Stimulated activated effector memory CD8-positive, alpha-beta T cell treated with anti-CD3 and anti-CD28 coated beads, Interleukin-12 subunit alpha, Interleukin-12 subunit beta, amount 100 ng/mL, for 72 hours (primary cell): ENCODE results near the gene LINGO1.

Experiments
- ATAC-seq: fragments of 150-1000 bp; cut with Tn5 transposase; 2 replicates; pipeline ENCODE4 v1.10.0; 2021
- DNase-seq, 2 donors: peaks; one replicate each; pipeline ENCODE4 v3.0.0; 2021 to 2022; ENCODE audit warnings: low spot score in 2 of 2
- H3K27ac Mint-ChIP-seq: one replicate; pipeline ENCODE4 v1.8.0; 2022; ENCODE audit warnings: mild to moderate bottlenecking, mixed read lengths
- H3K36me3 Mint-ChIP-seq: one replicate; pipeline ENCODE4 v1.8.0; 2022; ENCODE audit warnings: mild to moderate bottlenecking, mixed read lengths
- H3K4me1 Mint-ChIP-seq: one replicate; pipeline ENCODE4 v1.8.0; 2022; ENCODE audit warnings: mixed read lengths
- H3K4me3 Mint-ChIP-seq: one replicate; pipeline ENCODE4 v1.8.0; 2022; ENCODE audit warnings: mild to moderate bottlenecking, mixed read lengths
- H3K9me3 Mint-ChIP-seq: one replicate; pipeline ENCODE4 v1.8.0; 2022; ENCODE audit warnings: mixed read lengths

The LINGO1 gene

DNA sequence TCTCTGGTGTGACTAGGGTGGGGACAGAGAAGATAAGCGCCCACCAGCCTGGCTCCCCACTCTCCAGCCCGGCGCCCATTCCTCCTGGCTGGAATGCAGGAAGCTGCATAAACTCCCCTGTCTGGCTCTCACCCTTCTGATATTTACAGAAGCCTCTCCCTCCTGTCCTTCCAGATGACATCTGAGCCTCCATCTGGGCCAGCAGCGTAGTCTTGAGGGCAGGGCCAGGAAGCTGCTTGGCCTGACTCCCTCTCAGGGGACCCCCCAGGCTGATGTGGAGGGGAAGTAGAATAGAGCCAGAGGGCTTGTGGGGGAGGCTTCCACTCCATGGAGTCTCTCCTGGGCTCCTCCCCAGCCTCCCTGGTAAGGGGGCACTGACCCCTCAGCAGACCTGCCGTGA is 49.9 kb downstream of the LINGO1 start:
- H3K4me1 Mint-ChIP-seq = no peaks in the 10 kb centered on the region
- ATAC-seq (no peak), DNase-seq (no peak)
- H3K27ac Mint-ChIP-seq = no peak overlapping the region
- no peaks in the 10 kb centered on the region for H3K9me3 Mint-ChIP-seq
- no peak overlapping the region for H3K4me3 Mint-ChIP-seq
- H3K36me3 Mint-ChIP-seq = no peaks in the 10 kb centered on the region

DNA sequence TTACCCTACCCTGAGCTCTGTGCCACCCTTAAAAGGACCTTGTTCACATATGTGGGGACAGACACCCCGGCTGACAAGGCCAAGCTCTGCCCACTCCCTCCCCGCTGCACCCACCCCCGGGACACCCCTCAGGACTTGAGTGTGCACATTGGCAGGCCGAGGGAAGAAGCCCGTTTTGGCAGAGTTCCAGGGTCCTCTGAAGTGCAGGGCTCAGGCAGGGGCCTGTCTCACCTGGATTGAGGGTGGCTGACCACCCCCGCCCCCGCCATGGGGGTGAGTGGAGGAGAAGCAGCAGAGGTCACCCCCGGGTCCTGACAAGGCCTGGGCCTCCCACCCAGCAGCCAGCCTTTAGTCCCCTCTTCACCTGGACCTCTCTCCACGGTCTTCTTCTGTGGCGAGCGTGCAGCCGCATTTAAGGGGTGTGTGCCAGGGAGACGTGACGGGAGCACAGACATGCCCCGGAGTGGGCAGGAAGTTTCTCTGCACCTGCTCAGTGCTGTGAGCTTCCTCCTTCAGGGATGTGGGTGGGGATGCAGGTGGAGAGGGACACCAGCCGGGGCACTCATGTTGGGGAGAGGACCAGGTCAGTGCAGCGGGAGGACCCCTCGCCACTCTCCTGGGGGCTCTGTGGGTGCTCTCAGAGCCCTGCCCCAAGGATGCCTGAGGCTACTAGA is 50.7 kb downstream of the LINGO1 start:
- no peak overlapping the region for H3K27ac Mint-ChIP-seq
- H3K36me3 Mint-ChIP-seq = no peaks in the 10 kb centered on the region
- no peak overlapping the region for H3K4me3 Mint-ChIP-seq
- H3K9me3 Mint-ChIP-seq = no peaks in the 10 kb centered on the region
- no peaks in the 10 kb centered on the region for H3K4me1 Mint-ChIP-seq
- DNase-seq = no peak
- ATAC-seq = no peak

DNA sequence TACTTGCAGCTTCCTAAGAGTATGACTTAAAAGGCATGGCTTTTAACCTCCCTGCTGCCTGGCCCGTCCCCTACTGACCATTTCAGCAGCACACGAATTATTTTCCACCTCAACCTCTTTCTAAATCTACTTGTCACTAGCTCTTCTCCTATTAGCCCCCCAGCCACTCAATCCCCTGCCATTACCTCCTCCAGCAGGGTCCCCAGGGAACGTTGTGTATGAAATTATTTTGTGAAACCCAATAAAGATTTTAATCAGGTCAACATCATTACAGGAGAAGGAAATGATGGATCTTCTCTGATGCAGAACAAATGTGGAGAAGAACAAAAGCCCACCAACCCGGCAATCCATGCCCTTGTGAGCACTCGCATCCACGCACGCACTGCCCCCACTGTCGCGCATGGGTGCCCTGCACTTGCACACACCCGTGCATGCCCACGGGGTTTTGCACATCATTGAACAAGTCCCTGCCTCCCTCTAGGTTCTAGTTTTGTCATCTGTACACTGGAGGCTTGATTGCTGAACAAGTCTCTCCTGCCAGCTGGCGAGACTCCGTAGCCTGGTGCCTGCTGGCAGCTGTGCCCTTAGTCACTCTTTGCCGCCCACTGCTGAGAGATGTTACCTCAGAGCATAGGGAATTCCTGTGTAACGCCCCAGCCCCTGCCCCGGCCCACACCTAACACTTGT is 51.6 kb downstream of the LINGO1 start:
- DNase-seq = no peak
- Mint-ChIP-seq H3K4me3 (no peak overlapping the region), H3K4me1 (no peaks in the 10 kb centered on the region), H3K27ac (no peak overlapping the region), H3K36me3 (no peaks in the 10 kb centered on the region), H3K9me3 (no peaks in the 10 kb centered on the region)
- ATAC-seq = no peak

DNA sequence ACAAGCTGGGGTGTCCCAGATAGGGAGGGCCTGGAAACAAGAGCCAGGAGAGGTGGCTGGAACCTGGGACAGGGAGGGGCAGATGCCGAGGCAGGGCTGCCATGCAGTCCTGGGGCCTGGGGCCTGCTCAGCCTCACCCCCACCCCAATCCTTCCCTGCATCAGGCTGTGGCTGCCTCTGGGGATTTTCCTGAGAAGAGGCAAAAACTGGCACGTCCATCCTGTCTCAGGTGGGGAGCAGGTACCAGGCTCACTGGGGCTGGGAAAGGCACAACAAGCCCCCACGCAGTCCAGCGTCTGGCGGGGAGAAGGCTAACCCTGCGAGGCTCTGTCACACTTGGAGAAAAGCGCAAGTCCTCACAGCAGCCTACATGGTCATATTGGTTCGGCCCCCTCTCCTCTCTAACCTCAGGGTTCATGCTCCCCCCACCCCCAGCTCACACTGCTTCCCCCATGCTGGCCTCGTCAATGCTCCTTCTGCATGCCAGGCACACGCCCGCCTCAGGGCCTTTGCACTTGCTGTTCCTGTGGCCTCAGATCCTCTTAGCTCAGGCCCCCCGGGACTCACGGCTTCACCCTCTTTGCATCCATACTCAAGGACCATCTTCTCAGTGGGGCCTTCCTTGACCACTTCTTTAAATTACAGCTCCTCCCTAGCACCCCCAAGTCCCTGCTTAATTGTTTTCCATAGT is 53.1 kb downstream of the LINGO1 start:
- Mint-ChIP-seq H3K4me1 (no peaks in the 10 kb centered on the region), H3K27ac (no peak overlapping the region), H3K4me3 (no peak overlapping the region), H3K36me3 (no peaks in the 10 kb centered on the region), H3K9me3 (no peaks in the 10 kb centered on the region)
- ATAC-seq (no peak), DNase-seq (no peak)

DNA sequence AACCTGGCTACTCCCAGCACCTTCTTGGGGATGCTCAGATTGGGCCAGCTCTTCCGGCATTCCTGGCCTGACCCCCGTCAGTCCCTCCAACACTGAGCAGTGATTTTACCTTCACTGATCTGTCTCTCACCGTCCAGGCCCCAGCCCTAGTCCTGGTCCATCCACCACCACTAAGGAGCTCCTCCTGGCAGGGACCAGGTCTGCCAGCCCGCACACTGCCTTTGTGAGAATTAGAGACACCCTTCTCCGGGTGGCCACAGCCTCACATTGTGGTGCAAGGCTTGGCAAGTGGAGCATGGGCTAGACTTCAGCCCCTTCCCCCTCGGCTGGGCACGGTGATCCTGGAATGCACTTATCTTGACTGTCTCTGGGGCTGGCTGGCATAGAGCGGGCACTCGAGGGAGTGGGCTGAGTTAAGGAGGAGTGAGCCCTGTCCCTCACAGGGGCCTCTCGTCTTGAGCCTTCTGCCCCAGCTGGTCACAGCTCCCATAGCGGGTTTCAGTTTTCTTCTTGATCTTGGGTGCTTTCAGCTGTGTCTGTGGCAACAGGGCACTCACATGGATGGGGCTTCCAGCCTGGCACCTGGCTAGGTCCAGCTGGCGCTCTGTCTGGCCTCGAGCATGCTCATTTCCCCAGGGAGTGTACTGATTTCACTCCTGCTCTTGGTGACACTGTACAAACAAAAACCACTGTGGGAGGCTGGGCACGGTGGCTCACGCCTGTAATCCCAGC is 53.9 kb downstream of the LINGO1 start:
- H3K4me3 Mint-ChIP-seq = no peak overlapping the region
- DNase-seq (no peak), ATAC-seq (peak; percentile 8)
- H3K27ac Mint-ChIP-seq = no peak overlapping the region
- no peaks in the 10 kb centered on the region for H3K4me1 Mint-ChIP-seq
- H3K36me3 Mint-ChIP-seq = no peaks in the 10 kb centered on the region
- no peaks in the 10 kb centered on the region for H3K9me3 Mint-ChIP-seq

DNA sequence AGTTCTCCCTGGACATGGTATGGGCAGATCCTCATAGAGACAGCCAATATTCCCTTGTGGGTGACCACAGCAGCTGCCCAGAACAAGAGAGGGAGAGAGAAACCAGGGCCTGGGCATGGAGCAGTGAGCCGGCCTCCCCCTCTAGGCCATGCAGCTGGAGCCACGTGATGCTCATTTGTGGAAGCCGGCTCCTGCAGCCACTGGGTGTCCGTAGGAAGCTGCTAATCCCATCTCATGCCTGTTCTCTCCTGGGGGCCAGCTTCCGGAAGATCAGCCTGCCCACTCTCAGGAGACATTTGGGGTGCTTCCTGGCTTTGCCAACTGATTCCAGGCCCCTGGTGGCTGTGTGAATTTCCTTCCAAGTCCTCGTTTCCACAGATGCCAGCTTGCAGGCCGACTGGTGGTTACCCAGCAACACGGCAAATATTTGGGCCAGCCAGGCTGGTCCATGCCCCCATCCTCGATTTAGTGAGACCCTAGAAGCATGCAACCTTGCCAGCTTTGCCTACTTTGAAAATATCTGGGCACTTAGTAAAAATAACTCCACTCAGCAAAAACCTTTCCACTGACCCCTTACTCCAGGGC is 55.3 kb downstream of the LINGO1 start:
- no peaks in the 10 kb centered on the region for H3K9me3 Mint-ChIP-seq
- H3K4me1 Mint-ChIP-seq = no peaks in the 10 kb centered on the region
- no peak overlapping the region for H3K27ac Mint-ChIP-seq
- no peak overlapping the region for H3K4me3 Mint-ChIP-seq
- H3K36me3 Mint-ChIP-seq = no peaks in the 10 kb centered on the region
- ATAC-seq (no peak), DNase-seq (no peak)

DNA sequence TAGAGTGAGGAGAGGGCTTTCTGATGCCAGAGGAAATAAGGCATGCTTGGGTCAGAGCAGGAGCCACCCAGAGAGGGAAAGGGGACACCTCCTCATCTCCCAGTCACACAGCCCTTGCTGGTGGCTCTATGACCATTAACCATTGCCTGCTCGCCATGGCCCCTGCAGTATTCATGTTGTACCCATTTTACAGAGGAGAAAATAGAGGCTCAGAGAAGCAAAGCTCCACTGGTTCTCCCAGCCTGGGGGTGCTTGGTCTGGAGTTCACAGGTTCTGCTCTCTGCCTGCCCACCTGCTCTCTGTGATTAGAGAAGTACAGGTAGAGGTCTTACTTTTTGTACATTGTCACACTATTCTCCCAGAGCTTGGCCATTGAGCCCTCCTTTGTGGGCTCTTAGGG is 56.2 kb downstream of the LINGO1 start:
- H3K27ac Mint-ChIP-seq = no peak overlapping the region
- no peaks in the 10 kb centered on the region for H3K9me3 Mint-ChIP-seq
- H3K4me3 Mint-ChIP-seq = no peak overlapping the region
- no peaks in the 10 kb centered on the region for H3K36me3 Mint-ChIP-seq
- no peaks in the 10 kb centered on the region for H3K4me1 Mint-ChIP-seq
- no peak for DNase-seq
- no peak for ATAC-seq

DNA sequence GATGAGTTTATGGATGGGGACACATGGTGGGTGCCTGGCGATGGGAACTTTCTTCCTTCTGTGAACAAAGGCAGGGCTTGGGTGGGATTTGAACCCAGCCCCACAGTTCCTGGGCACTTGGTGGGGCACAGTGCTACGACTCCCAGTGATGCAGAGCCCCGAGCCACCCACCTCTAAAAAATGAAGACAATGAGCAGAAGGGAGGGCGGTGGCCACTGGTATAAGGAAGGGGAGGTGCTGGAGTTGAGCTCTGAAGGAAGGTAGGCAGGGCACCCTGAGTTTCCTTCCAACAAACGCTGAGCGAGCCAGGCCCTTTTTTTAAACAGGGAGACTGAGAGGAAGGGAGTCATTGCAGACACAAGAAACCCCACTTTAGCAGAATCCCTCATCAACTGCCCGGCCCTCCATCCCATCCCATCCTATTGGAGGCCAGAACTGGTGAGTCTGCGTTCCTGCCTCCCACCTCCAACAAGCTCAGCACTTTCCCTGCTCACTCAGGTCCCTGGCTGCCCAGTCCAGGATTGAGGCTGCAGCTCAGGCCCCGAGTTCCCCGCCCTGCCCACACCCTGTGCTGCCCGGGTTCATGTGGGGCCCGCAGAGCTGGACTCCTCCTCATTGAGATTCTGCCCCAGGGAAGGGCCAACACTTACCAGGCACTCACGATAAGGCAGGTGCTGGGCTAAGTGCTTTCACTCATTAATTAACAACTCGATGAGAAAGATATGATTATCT is 57.3 kb downstream of the LINGO1 start:
- no peak overlapping the region for H3K4me3 Mint-ChIP-seq
- no peak overlapping the region for H3K27ac Mint-ChIP-seq
- DNase-seq = no peak
- ATAC-seq = no peak
- H3K9me3 Mint-ChIP-seq = no peaks in the 10 kb centered on the region
- H3K4me1 Mint-ChIP-seq = no peaks in the 10 kb centered on the region
- no peaks in the 10 kb centered on the region for H3K36me3 Mint-ChIP-seq

DNA sequence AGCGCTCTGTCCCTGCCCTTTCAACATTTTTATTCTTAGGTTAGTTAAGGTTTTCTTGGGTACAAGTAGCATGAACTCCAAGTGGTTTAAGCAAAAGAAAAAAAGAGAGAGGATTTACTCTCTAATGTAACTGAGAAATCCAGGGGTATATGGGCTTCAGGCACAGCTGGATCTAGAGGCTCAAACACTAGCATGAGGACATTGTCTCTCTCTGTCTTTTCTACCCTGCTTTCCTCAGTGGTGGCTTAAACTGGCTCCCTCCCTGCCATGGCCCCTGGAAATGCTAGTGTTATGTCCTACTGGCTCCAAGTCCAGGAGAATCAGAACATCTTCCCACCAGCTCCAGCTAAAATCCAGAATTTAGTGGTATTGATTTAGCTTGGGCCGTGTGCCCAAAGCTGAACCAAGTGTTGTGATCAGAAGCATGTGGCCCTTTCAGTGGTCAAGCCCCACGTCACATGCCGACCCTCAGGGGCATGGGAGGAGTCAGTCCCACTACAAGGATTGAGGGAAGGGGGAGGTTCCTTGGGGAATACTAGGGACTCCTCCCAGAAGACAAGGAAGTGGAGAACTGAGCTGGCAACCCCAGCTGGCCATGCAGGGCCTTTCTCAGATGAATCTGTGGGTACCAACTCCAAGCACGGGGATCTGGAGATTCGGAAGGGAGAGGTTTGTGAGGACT is 58.0 kb downstream of the LINGO1 start:
- ATAC-seq = no peak
- Mint-ChIP-seq H3K4me1 (no peaks in the 10 kb centered on the region), H3K36me3 (no peaks in the 10 kb centered on the region), H3K9me3 (no peaks in the 10 kb centered on the region), H3K27ac (no peak overlapping the region), H3K4me3 (no peak overlapping the region)
- no peak for DNase-seq

DNA sequence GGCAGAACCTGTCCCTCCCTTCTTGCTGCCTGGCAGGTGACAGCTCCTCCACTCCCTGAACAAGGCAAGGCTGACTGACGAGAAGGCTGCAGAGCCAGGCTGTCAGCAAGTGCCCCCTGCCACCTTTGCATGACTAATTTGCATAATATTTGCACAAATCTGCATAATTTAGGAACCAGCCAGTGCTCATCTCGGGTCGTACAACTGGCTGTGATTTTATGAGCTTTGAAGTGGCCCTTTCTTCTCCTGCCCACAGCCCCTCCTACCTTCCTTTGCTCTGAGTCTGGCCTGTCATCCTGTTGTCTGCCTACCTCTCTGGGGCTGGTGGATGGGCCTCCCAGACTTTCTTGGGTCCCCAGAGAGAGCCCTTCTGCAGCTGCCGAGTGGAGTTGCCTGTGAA is 58.9 kb downstream of the LINGO1 start:
- H3K4me3 Mint-ChIP-seq = no peak overlapping the region
- no peaks in the 10 kb centered on the region for H3K36me3 Mint-ChIP-seq
- no peaks in the 10 kb centered on the region for H3K4me1 Mint-ChIP-seq
- no peak overlapping the region for H3K27ac Mint-ChIP-seq
- no peaks in the 10 kb centered on the region for H3K9me3 Mint-ChIP-seq
- DNase-seq (no peak), ATAC-seq (no peak)

DNA sequence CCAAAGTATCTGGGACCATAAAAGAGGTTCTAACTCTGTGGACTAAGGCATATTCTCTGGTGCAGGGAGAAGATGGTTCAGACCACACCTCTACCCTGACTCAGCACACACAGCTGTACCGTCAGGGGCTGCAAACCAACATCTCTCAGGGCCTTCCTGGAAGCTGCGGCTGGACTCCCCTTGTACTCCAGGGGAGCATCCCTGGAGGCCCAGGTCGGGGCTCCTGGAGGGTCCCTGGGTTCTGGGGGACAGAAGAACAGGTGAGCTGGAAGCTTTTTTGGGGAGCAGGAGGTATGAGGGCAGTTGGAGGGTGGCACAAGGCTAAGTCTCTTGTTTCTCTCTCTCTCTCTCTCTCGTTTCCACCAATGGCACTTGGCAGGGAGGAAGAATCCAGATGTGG is 60.5 kb downstream of the LINGO1 start:
- Mint-ChIP-seq H3K27ac (no peak overlapping the region), H3K4me3 (no peak overlapping the region), H3K36me3 (no peaks in the 10 kb centered on the region), H3K4me1 (no peaks in the 10 kb centered on the region), H3K9me3 (no peaks in the 10 kb centered on the region)
- DNase-seq = no peak
- no peak for ATAC-seq

DNA sequence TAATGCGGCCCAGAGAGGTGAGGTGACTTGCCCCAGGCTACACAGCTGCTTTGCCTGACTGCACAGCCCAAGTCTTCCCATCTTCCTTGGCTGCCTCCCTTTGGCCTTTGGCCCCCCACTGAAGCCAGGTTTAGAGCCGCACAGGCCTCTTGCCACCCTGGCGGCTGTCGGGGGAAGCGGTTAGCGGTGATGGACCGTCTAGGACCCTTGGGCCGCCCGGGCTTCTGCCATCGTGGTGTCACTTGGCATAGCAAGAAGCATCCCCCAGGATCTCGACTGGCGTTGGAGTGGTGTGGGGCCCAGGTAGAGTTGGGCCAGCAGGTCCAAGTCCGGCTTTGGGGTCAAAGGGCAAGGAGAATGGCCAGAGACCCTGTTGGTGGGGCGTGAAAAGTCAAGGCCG is 61.0 kb downstream of the LINGO1 start:
- no peak overlapping the region for H3K4me3 Mint-ChIP-seq
- no peak for ATAC-seq
- no peaks in the 10 kb centered on the region for H3K4me1 Mint-ChIP-seq
- no peak overlapping the region for H3K27ac Mint-ChIP-seq
- H3K9me3 Mint-ChIP-seq = no peaks in the 10 kb centered on the region
- H3K36me3 Mint-ChIP-seq = no peaks in the 10 kb centered on the region
- DNase-seq = no peak

DNA sequence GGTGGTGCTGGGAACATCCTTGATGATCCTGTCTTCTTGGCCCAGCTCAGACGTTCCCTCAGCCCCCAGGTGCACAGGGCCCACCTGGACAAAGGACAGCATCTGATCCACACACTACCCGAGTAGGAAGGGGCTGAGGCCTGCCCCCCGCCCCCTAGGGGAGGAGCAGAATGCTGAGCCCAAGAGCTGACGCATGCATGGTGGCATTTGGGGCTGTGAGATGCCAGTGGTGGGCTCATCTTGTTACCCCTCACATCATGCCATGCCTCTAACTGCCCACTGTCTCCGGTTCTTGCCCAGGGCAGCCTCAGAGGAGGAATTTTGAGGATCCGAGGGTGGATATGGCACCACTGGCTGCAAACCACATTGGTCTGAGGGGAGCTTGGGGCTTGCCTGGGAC is 61.5 kb downstream of the LINGO1 start:
- Mint-ChIP-seq H3K4me1 (no peaks in the 10 kb centered on the region), H3K4me3 (no peak overlapping the region), H3K27ac (no peak overlapping the region), H3K36me3 (no peaks in the 10 kb centered on the region), H3K9me3 (no peaks in the 10 kb centered on the region)
- ATAC-seq = no peak
- DNase-seq = no peak

DNA sequence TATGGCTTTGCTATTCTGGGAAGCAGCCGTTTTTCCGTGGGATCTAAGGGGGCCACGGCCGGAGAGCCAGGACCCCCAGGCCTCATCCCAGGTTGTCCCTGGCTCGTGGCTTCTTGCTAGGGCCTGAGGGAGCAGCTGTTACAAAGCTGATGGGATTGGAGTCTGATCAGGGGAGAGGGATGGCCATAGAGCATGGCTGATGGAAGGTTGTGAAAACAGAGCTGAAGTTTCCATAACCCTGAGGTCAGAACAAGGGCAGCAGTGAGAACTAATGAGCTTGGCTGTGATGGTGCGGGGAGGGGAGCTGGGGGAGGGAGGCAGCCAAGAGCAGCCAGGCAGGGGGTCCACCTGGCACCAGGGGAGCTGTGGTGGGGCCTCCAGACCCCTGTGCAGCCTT is 63.0 kb downstream of the LINGO1 start:
- no peaks in the 10 kb centered on the region for H3K4me1 Mint-ChIP-seq
- no peak for DNase-seq

More for the DNA sequence above, 63.0 kb downstream of the LINGO1 start:
- no peak for ATAC-seq
- no peak overlapping the region for H3K4me3 Mint-ChIP-seq
- no peaks in the 10 kb centered on the region for H3K9me3 Mint-ChIP-seq
- H3K36me3 Mint-ChIP-seq = no peaks in the 10 kb centered on the region
- no peak overlapping the region for H3K27ac Mint-ChIP-seq
